ENCODE data around the gene RGS6.

RGS6 gene

DNA sequence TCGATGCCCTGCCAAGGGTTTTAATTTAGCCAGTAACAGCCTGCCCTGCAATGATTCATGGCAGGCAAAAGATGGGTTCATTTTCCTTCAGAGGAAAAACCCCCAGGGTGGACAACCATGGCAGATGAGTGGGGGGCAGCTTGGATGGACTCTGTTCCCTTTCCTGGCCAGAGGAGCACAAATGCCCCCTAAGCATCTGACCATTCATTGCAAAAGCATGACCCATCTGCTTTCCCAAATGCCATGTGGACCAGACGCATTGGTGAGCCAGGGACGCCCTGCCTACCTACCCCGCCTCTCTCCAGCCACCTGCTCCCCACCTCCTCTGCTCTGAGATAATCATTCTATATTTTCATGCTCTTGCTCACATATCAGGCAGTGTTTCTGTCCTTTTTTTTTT, 679.8 kb downstream of the RGS6 start:
- Histone ChIP-seq H3K9me2 (replicated peaks; ENCODE audit: control insufficient read depth, low read length) (no peaks in the 10 kb centered on the region), H3F3A (ENCODE audit: control insufficient read depth, insufficient read depth) (no peaks in the 10 kb centered on the region), H3K36me3 (ENCODE audit: control insufficient read depth, low read length) (no peaks in the 10 kb centered on the region), H3K27me3 (ENCODE audit: control insufficient read depth, low read length) (no peaks in the 10 kb centered on the region), H3K4me2 (ENCODE audit: low read length) (no peak overlapping the region), H3K4me1 (ENCODE audit: control insufficient read depth, low read length) (no peaks in the 10 kb centered on the region), H3K4me3 (ENCODE audit: low read length) (no peak overlapping the region), H4K20me1 (ENCODE audit: control insufficient read depth, insufficient read depth, low read depth, low read length) (no peaks in the 10 kb centered on the region), H3K79me2 (ENCODE audit: control insufficient read depth, low read length) (no peaks in the 10 kb centered on the region), H3K9me3 (ENCODE audit: control insufficient read depth, insufficient read depth, low read length) (no peaks in the 10 kb centered on the region), H3K27ac (ENCODE audit: low read depth, low read length) (no peak overlapping the region)
- TF ChIP-seq, protein P1, sequence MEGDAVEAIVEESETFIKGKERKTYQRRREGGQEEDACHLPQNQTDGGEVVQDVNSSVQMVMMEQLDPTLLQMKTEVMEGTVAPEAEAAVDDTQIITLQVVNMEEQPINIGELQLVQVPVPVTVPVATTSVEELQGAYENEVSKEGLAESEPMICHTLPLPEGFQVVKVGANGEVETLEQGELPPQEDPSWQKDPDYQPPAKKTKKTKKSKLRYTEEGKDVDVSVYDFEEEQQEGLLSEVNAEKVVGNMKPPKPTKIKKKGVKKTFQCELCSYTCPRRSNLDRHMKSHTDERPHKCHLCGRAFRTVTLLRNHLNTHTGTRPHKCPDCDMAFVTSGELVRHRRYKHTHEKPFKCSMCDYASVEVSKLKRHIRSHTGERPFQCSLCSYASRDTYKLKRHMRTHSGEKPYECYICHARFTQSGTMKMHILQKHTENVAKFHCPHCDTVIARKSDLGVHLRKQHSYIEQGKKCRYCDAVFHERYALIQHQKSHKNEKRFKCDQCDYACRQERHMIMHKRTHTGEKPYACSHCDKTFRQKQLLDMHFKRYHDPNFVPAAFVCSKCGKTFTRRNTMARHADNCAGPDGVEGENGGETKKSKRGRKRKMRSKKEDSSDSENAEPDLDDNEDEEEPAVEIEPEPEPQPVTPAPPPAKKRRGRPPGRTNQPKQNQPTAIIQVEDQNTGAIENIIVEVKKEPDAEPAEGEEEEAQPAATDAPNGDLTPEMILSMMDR (IDR thresholded peaks at IDR 0.05; ENCODE audit: low read depth, low read length, poor library complexity, severe bottlenecking) = no peak
- TF ChIP-seq EZH2phosphoT487 (IDR thresholded peaks at IDR 0.05; ENCODE audit: borderline replicate concordance, low read length) = no peak

DNA sequence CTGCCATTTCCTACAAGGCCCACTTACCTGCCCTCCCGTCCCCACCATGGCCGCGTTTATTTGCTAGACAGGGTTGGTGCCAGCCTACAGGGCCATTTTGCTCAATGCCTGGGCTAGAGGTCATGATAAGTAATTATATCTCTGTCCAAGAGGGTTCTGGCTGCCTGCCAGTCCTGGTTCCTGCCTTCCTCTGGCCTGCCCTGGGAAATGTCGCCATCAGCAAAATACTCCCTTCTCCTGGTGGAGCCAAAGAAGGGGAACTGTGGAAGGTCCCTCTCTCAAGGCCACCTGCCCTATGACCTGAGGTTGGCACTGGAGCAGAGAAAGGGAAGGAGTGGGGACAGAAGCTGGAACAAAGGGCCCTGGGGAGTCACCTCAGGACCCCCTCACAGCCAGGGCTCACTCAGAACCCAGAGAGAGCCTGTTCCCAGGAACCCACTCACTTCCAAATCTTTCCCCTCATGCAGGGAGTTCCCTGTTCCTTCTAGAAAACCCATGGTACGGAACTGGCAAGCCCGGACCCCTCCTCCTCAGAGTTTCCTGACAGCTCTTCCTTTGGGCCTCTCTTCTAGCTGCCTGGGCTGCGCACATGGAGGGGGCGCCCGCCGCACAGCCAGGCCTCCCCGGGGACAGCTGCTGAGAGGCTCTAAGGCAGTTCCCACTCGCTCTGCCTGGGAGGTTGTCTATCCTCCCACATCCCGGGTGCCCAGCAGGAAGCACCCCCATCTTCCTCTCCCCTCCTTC, 681.2 kb downstream of the RGS6 start:
- no peaks in the 10 kb centered on the region for H3K79me2 ChIP-seq (ENCODE audit: control insufficient read depth, low read length)
- no peaks in the 10 kb centered on the region for H3K27me3 ChIP-seq (ENCODE audit: control insufficient read depth, low read length)
- no peaks in the 10 kb centered on the region for H3K9me3 ChIP-seq (ENCODE audit: control insufficient read depth, insufficient read depth, low read length)
- TF ChIP-seq, protein P1 (IDR thresholded peaks at IDR 0.05; ENCODE audit: low read depth, low read length, poor library complexity, severe bottlenecking) = no peak
- no peak for TF ChIP-seq EZH2phosphoT487 (IDR thresholded peaks at IDR 0.05; ENCODE audit: borderline replicate concordance, low read length)
- H3K4me3 ChIP-seq (ENCODE audit: low read length) = no peak overlapping the region
- H3F3A ChIP-seq (ENCODE audit: control insufficient read depth, insufficient read depth) = no peaks in the 10 kb centered on the region
- H3K4me1 ChIP-seq (ENCODE audit: control insufficient read depth, low read length) = no peaks in the 10 kb centered on the region
- H3K9me2 ChIP-seq (replicated peaks; ENCODE audit: control insufficient read depth, low read length) = no peaks in the 10 kb centered on the region
- no peaks in the 10 kb centered on the region for H4K20me1 ChIP-seq (ENCODE audit: control insufficient read depth, insufficient read depth, low read depth, low read length)
- H3K27ac ChIP-seq (ENCODE audit: low read depth, low read length) = no peak overlapping the region
- H3K36me3 ChIP-seq (ENCODE audit: control insufficient read depth, low read length) = no peaks in the 10 kb centered on the region
- no peak overlapping the region for H3K4me2 ChIP-seq (ENCODE audit: low read length)

DNA sequence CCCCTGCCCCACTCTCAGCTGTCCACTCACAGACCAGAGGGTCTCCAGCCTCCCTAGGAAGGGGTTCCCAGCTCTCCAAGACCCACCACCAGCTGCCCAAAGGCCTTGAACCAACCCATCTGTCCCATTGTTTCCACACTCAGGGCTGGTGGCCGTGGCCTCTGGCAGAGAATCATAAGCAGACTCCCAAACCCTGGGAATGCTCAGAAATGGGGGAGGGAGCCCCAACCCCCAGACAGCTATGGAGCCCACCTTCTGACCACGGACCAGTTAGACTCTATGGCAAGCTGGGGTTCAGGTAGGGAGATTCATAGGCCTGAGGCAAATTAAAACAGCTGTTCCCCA, 681.7 kb downstream of the RGS6 start:
- Histone ChIP-seq H3K27ac (ENCODE audit: low read depth, low read length) (no peak overlapping the region), H3K4me1 (ENCODE audit: control insufficient read depth, low read length) (no peaks in the 10 kb centered on the region), H4K20me1 (ENCODE audit: control insufficient read depth, insufficient read depth, low read depth, low read length) (no peaks in the 10 kb centered on the region), H3K9me2 (replicated peaks; ENCODE audit: control insufficient read depth, low read length) (no peaks in the 10 kb centered on the region), H3F3A (ENCODE audit: control insufficient read depth, insufficient read depth) (no peaks in the 10 kb centered on the region), H3K9me3 (ENCODE audit: control insufficient read depth, insufficient read depth, low read length) (no peaks in the 10 kb centered on the region), H3K36me3 (ENCODE audit: control insufficient read depth, low read length) (no peaks in the 10 kb centered on the region), H3K4me3 (ENCODE audit: low read length) (no peak overlapping the region), H3K4me2 (ENCODE audit: low read length) (no peak overlapping the region), H3K27me3 (ENCODE audit: control insufficient read depth, low read length) (no peaks in the 10 kb centered on the region), H3K79me2 (ENCODE audit: control insufficient read depth, low read length) (no peaks in the 10 kb centered on the region)
- TF ChIP-seq, protein P1 (IDR thresholded peaks at IDR 0.05; ENCODE audit: low read depth, low read length, poor library complexity, severe bottlenecking) = no peak
- TF ChIP-seq EZH2phosphoT487 (IDR thresholded peaks at IDR 0.05; ENCODE audit: borderline replicate concordance, low read length) = no peak

Measured in DOHH2 (cell line).